GM18858 (cell line): ENCODE results near the gene MARCHF3.
"Not testable (repeated sequence)": the region's sequence is repeated elsewhere in the genome, so short reads cannot be mapped to it uniquely, and the experiment has no call there.

ENCODE experiments used
- ATAC-seq: cut with Tn5 transposase; IDR thresholded peaks from one replicate; pipeline ENCODE4 v1.9.1; 2021; ENCODE audit not compliant: unreplicated experiment

MARCHF3 gene

DNA sequence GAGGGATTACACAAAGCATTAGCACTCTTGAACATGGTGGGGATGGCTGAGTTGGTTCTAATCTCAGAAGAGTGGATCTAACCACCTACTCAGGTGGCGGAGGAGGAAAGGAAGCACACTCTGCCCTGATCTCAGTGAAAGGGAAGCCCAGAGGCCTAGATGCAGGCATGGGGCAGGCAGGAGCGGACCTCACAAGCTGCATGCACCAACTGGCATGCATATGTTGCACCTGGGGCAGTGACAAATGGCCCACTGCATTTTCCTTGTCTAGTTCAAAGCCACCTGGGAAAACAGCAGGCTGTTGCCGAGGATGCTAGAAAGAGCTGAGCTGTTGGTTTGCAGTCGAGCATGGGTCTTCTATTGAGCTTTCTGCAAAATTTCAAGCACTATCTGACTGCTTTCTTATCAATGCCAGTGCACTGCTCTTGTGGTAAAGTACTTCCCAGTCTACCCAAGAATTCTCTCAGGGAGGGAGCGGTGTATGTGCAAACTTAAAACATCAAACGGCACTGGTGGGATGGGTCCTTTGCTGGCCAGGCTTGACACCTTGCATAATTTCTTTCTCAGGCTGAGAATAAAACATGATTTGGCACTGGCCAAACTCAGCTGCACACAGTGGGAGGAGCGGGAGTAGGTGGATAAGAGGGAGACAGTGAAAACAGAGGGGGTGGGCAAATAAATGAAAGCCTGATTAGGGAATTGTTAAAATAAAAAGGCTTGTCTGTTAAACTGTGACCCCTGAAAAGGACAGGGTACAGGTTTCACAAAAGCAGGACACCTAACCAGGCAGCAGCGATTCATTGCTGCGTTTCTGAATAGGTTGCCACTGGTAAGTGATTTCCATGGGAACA lies 108.9 kb downstream of the MARCHF3 start:
- ATAC-seq, result no peak

DNA sequence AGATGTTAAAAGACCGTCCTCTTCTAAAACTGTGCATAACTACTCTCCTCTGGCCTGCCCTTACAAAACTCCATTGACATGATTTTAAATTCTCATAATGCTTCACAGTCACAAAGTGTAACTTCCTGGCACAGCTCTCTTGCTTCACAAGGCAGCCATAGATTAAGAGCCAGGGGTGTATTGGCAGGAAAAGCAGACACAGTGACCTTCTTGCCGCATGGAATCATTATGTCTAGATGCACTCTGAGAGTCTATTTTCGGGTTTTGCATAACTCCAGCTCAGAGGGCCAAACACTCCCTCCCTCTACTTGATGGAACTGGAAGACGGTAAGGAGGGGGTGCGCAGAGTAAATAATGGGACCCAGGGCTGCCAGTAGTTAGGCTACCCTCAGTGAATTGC lies 110.1 kb downstream of the MARCHF3 start:
- no peak for ATAC-seq

DNA sequence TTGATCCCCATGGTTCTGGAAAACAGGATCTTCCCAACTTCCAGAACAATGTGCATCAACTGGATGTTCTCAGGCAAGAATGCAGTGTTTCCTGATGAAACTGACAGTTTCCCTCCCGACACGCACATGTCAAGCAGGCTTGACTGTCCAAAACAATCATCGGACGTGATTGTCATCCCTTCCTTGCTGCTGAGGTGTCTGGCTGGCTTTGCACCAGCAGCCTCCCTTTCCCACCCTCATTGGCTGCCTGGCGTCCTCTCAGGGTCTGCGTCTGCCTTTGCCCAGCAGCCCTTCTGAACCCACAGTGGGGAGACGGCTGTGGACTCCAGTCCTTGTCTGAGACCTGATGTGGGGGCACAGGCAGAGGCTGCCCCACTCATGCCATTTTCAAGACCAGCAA lies 110.8 kb downstream of the MARCHF3 start:
- ATAC-seq, result no peak

DNA sequence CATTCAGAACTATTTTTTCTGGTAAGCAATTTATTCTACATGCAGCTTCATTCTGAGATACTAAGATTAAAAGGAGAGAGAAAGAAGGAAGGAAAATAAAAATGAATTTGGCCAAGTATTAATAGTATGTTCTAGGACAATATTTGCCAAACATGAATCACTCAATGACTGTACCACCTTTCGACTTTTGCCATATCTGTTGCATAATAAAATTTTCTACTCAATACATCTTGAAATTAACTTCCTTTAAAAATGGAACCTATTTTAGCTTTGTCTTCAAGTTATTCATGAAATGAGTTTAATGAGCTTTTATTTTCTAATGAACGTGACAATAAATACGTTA lies 111.8 kb downstream of the MARCHF3 start:
- no peak for ATAC-seq

DNA sequence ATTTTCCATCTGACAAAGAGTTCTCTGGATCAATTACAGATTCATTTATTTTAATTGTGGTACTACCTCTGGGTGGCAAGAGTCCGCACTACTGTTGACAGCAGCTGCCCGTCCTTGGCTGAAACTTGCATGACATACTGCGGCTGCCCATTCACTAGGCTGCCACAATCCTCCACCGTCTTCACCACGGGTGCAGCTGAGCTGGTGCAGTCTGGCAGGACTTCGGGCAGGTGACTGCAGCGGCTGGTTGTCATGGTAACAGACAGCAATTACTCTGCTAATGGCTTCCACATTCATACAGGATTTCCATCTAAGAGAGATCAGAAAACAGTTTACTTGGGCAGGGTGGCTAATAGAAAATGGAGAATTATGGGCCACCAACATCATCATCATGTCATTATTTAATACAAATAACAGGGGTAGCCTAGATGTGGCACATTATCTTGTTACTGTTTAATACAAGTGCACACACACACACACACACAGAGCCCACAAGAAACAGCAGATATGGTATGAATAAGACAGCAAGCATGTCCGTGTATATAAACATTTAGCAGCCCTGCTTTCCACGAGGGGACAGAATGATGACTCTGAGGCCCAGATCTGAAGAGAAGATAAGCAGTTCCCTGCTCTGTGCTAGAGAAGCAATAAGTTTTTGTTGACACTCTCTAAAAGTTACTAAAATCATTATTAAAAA lies 112.3 kb downstream of the MARCHF3 start:
- no peak for ATAC-seq

DNA sequence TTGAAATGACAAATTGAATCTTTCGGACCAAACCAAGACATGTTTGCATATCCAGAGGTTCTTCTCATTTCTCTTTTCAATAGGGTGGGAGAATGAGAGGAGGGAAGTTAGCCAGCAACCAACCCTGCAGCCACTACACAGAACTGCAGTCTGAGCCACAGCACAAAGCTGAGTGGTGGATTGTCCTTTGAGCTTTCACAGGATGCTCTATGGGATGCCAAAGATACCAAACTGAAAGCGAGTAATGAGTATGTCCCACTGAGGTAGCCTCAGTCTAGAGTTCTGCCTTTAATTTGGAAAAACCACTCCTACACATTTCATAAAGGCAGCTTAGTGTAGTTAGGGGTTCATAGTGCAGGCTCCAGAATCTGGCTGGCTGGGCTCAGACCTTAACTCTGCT lies 114.9 kb downstream of the MARCHF3 start:
- no peak for ATAC-seq

DNA sequence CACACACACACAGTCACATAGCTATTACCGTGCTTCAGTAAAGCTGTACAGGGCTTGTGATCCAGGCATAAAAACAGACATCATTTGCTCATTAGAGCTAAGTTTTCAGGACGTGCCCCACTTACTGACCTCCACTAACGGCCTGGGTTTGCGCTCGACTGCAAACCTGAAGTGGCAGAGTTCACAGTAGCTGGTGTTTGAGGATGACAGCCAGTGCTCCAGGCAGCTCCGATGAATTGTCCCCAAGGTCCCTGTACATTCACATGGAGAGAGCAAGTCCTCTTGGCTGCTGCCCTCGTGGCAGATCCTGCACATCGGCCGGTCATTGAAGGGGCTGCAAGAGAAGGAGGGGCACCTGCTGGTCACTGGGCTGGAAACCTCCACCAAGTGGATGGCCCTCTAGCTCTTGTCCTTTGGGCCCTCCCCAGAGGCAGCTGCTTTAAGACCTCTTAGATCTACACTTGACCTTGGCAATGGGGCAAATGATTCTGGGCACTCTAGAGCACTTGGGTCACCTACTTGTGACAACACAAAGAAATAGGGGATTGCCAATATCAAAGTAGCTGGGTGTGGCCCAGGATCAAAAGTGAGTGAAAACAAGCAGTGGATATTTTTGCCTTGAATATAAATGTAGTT lies 115.4 kb downstream of the MARCHF3 start:
- no peak for ATAC-seq

DNA sequence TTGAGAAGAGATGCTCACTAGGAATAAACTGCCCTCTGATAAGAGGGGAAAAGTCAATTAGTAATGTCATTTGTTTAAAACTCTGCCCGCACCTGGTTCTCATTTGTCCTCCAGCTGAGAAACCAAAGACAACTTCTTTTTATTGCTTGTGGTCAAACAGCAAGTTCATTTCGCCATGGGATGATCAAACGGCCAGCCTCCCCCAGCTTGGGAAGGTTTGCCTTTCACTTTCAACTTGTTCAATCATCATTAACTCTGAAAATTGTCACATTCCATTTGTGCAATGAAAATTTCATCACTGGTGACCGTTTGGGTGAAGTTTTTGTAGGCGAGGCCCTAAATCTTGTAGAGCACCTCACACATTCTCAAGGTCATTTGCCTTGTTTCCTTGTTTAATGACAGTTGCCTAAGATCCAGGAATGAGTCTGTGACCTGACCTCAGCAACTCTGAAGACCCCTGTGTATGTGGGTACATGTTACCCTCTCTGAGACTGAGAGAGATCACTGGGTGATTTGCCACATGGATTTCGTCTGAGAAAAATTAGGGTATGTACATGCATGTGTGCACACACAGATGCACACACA lies 117.7 kb downstream of the MARCHF3 start:
- no peak for ATAC-seq

DNA sequence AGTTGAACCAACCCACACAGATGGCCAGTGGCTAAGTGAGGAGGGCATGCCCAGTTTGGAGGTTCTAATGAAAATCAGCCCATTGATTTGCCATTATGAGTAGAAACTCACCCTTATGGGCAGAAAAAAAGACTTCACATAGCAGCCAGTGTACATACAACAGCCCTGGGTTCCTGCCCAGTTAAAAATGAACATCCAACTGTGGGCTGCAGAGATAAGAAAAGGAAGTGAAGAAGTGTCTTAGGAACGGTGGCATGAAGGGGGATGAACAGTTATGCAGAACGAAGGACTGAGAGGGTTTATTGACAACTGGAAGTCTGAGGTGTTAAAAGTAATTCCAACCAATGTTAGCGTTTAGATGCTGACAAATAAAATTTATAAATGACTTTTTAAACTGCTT lies 118.4 kb downstream of the MARCHF3 start:
- ATAC-seq, result no peak

DNA sequence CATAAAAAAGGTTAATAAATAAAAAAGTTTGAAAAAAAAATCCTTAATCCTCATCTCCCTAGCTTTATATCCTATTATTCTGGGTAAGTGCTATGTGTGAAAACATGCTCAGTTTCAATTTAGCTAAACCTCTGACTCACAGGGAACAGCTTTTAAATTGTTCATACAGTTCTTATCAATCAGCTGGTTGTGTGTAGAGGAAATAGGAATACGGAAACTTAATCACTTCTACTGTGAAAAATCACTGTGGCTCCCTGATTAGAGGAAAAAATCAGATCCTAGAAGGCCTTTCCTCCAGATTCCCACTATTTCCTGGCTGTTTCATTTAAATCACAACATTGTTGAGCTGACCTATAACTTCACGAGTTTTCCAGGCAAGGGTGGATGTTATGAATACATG lies 120.5 kb downstream of the MARCHF3 start:
- no peak for ATAC-seq

DNA sequence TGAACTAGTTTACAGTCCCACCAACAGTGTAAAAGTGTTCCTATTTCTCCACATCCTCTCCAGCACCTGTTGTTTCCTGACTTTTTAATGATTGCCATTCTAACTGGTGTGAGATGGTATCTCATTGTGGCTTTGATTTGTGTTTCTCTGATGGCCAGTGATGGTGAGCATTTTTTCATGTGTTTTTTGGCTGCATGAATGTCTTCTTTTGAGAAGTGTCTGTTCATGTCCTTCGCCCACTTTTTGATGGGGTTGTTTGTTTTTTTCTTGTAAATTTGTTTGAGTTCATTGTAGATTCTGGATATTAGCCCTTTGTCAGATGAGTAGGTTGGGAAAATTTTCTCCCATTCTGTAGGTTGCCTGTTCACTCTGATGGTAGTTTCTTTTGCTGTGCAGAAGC lies 126.0 kb downstream of the MARCHF3 start:
- not testable (repeated sequence) for ATAC-seq

DNA sequence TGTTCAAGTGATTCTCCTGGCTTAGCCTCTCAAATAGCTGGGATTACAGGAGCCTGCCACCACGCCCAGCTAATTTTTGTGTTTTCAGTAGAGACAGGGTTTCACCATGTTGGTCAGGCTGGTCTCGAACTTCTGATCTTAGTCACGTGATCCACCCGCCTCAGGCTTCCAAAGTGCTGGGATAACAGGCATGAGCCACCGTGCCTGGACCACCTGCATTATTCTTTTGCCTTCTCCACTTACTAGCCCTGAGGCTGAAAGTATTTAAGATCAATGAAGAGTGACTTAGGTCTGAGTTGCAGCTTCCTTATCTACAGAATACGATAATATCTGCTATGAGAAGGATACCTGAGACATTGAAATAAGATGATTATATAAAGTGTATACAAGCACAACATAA lies 129.6 kb downstream of the MARCHF3 start:
- no peak for ATAC-seq

DNA sequence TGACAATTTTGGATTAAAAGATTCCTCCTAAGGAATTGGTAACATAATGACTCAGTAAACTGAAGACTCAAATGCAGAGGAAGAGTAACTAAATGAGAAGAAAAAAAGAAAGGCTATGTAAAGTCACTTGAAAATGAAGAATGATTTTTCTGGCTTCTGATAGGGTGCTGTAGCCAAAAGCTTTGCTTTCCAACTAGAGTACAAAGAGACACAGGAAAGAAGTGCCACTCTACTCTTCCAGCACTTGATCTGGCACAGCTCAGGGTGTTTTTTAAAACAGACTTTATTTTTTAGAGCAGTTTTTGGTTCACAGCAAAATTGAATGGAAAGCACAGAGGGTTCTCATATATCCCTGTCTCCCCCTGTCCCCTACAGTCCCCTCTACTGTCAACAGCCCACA lies 130.9 kb downstream of the MARCHF3 start:
- ATAC-seq, result no peak

DNA sequence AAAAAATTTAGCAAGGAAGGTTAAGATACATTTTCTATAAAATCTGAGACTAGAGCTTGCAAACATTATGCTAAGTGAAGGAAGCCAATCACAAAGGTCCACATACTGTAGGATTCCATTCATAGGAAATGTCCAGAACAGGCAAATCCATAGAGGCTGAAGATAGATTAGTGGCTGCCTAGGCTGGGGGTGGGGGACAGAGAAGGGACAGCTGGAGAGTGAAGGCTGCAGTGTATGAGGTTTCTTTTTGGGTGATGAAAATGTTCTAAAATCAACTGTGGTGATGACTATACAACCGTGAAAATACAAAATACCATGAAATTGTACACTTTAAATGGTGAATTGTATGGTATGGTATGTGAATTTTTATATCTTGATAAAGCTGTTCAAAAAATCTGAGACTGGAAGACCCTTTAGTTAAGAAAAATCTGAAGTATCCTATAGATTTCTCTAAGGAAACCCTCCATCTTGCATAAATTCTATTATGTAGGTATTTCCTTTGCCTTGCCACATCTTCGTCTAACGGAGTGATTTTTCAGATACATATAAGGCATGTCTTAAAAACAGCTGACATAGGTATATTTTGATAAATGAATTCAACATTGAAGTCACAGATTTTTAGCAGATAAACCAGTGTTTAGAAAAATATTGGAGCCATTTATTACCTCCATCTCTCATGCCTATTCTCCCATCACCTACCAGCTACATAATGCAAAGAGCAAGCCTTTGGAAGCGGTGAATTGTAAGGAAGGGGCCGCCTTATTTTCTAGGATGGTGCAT lies 132.3 kb downstream of the MARCHF3 start:
- no peak for ATAC-seq

DNA sequence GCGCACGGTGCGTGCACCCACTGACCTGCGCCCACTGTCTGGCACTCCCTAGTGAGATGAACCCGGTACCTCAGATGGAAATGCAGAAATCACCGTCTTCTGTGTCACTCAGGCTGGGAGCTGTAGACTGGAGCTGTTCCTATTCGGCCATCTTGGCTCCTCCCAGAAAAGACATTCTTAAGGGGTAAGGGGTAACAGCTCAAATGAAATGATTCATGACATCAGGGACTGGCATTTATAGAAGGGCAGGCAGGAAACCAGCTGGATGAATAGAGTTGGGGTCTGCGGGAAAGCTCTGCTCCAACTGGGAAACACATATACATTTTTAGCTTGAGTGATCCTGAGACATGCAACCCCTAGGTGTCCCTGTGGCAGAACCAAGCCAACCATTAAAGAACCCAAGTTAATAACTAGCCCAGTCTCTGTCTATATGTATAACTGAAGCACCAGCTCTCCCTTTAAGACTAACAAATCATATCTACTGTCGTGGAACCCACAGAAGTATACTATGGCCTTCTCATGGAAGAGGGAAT lies 134.1 kb downstream of the MARCHF3 start:
- no peak for ATAC-seq

DNA sequence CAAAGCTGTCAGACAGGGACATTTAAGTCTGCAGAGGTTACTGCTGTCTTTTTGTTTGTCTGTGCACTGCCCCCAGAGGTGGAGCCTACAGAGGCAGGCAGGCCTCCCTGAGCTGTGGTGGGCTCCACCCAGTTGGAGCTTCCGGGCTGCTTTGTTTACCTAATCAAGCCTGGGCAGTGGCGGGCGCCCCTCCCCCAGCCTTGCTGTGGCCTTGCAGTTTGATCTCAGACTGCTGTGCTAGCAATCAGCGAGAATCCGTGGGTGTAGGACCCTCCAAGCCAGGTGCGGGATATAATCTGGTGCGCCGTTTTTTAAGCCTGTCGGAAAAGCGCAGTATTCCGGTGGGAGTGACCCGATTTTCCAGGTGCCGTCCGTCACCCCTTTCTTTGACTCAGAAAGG lies 134.6 kb downstream of the MARCHF3 start:
- not testable (repeated sequence) for ATAC-seq

DNA sequence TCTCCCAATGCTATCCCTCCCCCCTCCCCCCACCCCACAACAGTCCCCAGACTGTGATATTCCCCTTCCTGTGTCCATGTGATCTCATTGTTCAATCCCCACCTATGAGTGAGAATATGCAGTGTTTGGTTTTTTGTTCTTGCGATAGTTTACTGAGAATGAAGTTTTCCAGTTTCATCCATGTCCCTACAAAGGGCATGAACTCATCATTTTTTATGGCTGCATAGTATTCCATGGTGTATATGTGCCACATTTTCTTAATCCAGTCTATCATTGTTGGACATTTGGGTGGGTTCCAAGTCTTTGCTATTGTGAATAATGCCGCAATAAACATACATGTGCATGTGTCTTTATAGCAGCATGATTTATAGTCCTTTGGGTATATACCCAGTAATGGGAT lies 139.9 kb downstream of the MARCHF3 start:
- ATAC-seq, result not testable (repeated sequence)

DNA sequence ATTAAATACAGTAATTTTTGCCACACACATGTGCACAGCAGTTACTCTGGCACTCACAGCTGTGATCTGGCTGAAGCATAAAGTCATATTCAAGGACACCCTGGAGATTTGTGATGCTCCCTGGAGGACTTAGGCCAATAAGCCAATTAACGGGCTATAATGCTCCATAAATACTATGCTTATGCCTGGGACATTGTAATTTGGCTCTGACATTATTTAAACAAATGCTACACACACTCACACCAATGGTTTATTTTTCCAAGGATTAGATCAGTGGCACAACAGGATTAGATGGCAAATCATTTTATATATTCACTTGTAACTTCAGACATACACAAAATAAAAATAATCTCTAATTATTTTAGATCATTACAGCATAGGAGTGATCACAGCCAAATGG lies 142.2 kb downstream of the MARCHF3 start:
- no peak for ATAC-seq

DNA sequence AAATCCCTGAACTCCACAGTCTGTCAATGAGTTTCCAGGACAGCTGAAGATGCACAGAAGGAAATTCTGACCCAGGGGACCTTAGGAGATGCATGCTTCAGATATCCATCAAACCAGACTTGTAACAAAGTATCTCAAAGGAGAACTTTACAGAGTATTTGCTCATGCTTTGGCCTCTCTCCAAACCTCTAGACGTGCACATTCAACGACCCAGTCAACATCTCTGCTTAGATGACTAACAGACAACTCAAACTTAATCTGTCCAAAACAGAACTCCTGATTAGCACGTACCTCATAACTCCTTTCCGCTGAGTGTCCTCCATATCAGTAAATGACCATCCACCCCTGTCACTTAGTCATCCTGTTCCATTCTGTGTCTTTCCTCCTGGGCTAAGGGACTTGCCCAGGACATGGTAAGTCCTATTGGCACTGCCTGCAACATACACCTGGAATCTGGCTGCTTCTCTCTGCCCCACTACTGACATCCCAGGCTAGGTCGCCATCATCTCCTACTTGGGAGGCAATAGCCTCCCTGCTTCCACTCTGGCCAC lies 146.0 kb downstream of the MARCHF3 start:
- no peak for ATAC-seq

DNA sequence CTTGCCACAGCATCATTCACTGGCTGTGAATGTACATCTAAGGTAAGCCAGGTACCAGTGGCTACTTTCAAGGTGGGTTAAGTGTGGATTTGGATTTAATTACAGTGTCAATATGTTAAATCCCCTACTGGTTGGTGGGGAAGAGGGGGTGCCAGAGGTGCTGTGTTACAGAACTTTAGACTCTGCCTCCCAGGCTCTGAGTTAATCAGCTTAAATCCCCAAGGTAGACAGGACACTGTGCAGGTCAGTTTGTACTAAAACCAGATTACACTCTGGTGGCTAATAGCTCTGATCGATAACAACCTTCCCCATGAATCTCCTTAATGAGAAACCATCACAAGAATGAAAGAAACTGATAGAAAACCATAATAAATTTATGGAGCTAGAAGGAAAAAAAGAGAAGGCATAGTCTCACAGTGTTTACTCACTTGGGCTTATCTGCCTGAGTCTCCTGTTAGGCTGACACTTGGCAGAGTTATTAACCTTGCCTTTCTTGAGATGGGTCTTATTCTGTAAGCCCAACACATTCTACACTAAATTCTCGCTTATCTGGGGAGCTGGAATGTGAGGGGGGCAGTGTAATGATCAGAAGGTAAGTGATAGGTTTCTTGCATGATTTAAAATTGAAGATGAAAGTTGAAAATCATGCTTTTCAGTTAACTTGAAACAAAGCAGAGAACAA lies 146.7 kb downstream of the MARCHF3 start:
- no peak for ATAC-seq
